Measurements from ENCODE around the gene ALDH5A1. TPM values are rescaled to one million over a fixed set of nuclear protein-coding genes. Genes with fewer than 3 reads are reported as not detected.

The ALDH5A1 gene
- total RNA-seq: 1 to 10 TPM; 4.6 to 6.2 TPM

DNA sequence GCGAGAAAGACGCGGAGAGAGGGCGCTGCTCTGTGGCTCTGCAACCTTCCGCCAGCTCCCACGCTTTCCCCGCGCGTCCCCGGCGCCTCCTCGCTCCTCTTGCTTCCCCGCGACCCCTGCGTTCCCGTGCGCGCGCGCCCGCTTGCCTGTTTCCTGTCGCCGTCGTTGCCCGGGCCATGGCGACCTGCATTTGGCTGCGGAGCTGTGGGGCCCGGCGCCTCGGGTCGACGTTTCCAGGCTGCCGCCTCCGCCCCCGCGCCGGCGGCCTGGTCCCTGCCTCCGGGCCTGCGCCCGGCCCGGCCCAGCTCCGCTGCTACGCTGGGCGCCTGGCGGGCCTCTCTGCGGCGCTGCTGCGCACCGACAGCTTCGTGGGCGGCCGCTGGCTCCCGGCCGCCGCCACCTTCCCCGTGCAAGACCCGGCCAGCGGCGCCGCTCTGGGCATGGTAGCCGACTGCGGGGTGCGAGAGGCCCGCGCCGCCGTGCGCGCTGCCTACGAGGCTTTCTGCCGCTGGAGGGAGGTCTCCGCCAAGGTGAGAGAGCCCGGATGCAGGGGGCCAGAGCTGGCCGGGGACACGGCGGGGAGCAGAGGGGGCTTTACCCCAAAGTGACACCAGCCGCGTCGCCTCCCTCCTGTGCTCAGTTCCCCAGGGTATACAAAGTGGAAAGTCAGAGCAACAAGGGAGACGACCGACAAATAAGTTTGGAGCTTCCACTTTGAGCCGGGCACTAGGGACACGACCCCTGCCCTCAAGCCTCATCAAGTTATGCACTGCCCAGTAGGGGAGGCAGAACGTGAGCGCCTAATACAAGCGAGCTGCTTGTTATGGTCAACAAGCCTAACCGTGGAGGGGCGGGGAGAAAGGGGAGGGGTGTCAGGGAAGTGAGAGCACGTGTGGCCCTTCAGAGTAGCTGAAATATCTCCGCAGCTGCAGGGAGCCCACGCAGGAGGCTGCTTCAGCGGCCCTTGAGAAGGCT lies at the start of gene ALDH5A1:
Gene ALDH5A1 (plus strand): TSS at position 149 of the 975 bp plus-strand sequence. CDS start 28 bp downstream, at position 177.
- TF ChIP-seq, protein P1, sequence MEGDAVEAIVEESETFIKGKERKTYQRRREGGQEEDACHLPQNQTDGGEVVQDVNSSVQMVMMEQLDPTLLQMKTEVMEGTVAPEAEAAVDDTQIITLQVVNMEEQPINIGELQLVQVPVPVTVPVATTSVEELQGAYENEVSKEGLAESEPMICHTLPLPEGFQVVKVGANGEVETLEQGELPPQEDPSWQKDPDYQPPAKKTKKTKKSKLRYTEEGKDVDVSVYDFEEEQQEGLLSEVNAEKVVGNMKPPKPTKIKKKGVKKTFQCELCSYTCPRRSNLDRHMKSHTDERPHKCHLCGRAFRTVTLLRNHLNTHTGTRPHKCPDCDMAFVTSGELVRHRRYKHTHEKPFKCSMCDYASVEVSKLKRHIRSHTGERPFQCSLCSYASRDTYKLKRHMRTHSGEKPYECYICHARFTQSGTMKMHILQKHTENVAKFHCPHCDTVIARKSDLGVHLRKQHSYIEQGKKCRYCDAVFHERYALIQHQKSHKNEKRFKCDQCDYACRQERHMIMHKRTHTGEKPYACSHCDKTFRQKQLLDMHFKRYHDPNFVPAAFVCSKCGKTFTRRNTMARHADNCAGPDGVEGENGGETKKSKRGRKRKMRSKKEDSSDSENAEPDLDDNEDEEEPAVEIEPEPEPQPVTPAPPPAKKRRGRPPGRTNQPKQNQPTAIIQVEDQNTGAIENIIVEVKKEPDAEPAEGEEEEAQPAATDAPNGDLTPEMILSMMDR (IDR thresholded peaks at IDR 0.05): no peak
- H3K4me1 ChIP-seq (ENCODE audit: control insufficient read depth in 1 of 2, low read depth in 2 of 2): peaks cover 0 to 24% of the 10 kb centered on the region in 2 donors
- peak; percentile 64 for ATAC-seq (ENCODE audit: insufficient number of reproducible peaks, low FRiP score, low read depth)
- peak within 1 kb of the TSS; percentile 81 for H3K4me3 ChIP-seq
- DNase-seq (ENCODE audit: low spot score): peak; percentile 28
- peak within 1 kb of the TSS; percentile 84 to 88 for H3K27ac ChIP-seq
- H3K27me3 ChIP-seq (replicated peaks; ENCODE audit: insufficient read depth): no peaks in the 10 kb centered on the region
- H3K9me3 ChIP-seq: no peaks in the 10 kb centered on the region
- no peaks in the 10 kb centered on the region for H3K36me3 ChIP-seq

DNA sequence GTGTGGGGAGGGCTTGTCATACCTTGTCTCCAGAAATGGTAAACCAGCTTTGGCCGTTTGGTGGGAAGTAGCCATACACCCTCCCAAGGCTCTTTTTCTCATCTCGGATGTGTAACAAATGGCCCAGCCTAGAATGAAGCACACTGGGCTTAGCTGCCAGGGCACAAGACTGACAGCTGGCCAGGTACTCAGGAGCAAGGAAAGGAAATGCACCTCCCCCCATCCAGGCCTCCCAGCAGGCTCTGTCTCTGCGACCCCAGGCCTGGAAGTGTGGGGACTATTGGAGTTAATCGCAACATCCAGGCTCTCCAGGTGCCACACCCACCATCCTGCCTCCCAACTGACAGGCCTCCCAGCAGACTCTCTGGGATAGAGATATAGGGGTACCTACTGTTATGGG lies 49.1 kb upstream of the ALDH5A1 start:
- H3K36me3 ChIP-seq: peaks cover 8% of the 10 kb centered on the region
- no peak overlapping the region for H3K27ac ChIP-seq
- DNase-seq (ENCODE audit: low spot score) (no peak), ATAC-seq (ENCODE audit: insufficient number of reproducible peaks, low FRiP score, low read depth) (no peak)
- H3K4me1 ChIP-seq (ENCODE audit: control insufficient read depth in 1 of 2, low read depth in 2 of 2): no peaks in the 10 kb centered on the region
- H3K4me3 ChIP-seq: no peak overlapping the region
- TF ChIP-seq, protein P1 (IDR thresholded peaks at IDR 0.05): no peak
- H3K27me3 ChIP-seq (replicated peaks; ENCODE audit: insufficient read depth): no peaks in the 10 kb centered on the region
- H3K9me3 ChIP-seq: no peaks in the 10 kb centered on the region

DNA sequence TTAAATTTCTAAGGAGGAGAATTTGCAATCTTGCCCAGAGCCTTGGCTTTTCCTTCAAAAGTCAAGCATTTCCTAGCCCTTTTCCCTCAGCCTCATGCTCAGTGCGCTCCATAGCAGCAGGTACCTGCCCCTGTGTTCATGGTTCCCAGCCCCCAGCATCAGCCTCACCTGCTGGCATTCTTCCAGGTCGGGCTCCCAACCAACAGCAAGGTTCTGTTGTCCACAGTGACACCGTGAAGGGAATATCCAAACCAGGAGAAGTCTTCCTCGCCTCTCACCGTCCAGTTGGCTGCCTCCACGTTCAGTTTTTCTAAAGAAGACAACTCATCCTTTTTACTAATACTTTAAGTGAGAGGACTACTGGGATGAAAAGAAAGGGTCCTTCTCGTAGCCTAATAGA lies 48.1 kb upstream of the ALDH5A1 start:
- ATAC-seq (ENCODE audit: insufficient number of reproducible peaks, low FRiP score, low read depth) (no peak), DNase-seq (ENCODE audit: low spot score) (no peak)
- H3K4me3 ChIP-seq: no peak overlapping the region
- no peaks in the 10 kb centered on the region for H3K27me3 ChIP-seq (replicated peaks; ENCODE audit: insufficient read depth)
- no peaks in the 10 kb centered on the region for H3K9me3 ChIP-seq
- TF ChIP-seq, protein P1 (IDR thresholded peaks at IDR 0.05): no peak
- no peak overlapping the region for H3K27ac ChIP-seq
- no peaks in the 10 kb centered on the region for H3K4me1 ChIP-seq (ENCODE audit: control insufficient read depth in 1 of 2, low read depth in 2 of 2)
- H3K36me3 ChIP-seq: peaks cover 8% of the 10 kb centered on the region

DNA sequence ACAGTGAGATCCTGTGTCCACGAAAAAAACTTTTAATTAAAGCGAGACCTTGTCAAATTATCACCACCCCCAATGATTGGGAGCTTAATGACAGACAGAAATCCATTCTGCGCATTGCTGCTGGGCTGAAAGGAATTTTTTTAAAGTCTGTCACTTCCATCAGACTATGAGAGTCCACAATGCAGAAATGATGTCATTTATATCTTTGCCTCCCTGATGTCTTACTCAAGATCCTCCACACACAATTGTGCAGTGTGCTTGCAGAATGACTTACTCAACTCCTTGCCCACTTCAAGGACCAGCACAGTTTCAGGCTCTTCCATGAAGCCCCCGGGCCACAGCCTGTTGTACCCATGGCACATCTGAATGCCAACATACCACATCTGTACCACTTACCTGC lies 46.4 kb upstream of the ALDH5A1 start:
- Histone ChIP-seq H3K9me3 (no peaks in the 10 kb centered on the region), H3K4me3 (no peak overlapping the region), H3K4me1 (ENCODE audit: control insufficient read depth in 1 of 2, low read depth in 2 of 2) (no peaks in the 10 kb centered on the region), H3K27ac (no peak overlapping the region), H3K27me3 (replicated peaks; ENCODE audit: insufficient read depth) (no peaks in the 10 kb centered on the region), H3K36me3 (peaks cover 8% of the 10 kb centered on the region)
- TF ChIP-seq, protein P1 (IDR thresholded peaks at IDR 0.05): no peak
- DNase-seq (ENCODE audit: low spot score) (no peak), ATAC-seq (ENCODE audit: insufficient number of reproducible peaks, low FRiP score, low read depth) (no peak)

DNA sequence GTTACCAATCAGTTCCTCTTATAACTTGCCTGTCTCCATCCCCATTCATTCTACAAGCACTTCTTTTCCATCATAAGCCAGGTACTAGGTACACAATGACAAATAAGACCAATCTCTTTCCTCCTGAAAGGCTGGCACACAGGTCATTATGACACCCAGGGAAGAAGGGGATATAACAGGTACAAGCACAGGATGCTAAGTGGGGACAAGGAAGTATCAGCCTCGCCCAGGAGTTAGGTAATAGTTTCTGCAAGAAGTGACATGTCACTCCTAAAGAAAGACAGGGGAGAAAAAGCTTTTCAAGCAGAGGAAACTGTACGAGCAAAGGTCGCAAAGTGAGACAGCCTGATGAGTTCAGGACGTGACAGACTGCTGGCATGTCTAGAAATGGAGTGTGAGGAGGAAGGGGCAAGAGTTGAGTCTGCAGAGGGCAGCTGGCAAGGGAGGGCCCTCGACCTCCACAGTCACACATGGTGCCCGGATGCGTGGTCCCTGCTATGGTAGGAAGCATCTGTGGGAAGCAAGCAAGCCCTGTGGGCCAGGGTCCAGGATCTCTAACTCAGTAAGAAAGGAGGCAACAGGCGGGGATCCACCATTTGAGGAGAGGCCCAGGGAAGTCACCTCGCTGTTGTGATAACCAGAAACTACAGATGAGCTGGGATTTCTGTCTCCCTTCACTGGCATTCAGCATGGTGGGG lies 45.8 kb upstream of the ALDH5A1 start:
- Histone ChIP-seq H3K27me3 (replicated peaks; ENCODE audit: insufficient read depth) (no peaks in the 10 kb centered on the region), H3K36me3 (peaks cover 8% of the 10 kb centered on the region), H3K4me1 (ENCODE audit: control insufficient read depth in 1 of 2, low read depth in 2 of 2) (no peaks in the 10 kb centered on the region), H3K9me3 (no peaks in the 10 kb centered on the region), H3K4me3 (no peak overlapping the region), H3K27ac (no peak overlapping the region)
- TF ChIP-seq, protein P1 (IDR thresholded peaks at IDR 0.05): no peak
- DNase-seq (ENCODE audit: low spot score): no peak
- no peak for ATAC-seq (ENCODE audit: insufficient number of reproducible peaks, low FRiP score, low read depth)

Data from thoracic aorta (tissue), 2 donors.